HL-60 (cell line): Measurements from ENCODE around the gene SNRPB2.

Experiments used
- DNase-seq, 2 experiments: peaks; one replicate each; pipeline ENCODE4 v3.0.0-alpha.2; 2010 to 2020; ENCODE audit warnings: low read depth in 1 of 2, low spot score in 1 of 2
- H3K27ac ChIP-seq: fragments of 250-450 bp; sonication (Bioruptor Pico); replicated peaks from 2 replicates; pipeline ENCODE4 v1.5.1; 2020; ENCODE audit warnings: mild to moderate bottlenecking, moderate library complexity
- H3K27me3 ChIP-seq: fragments of 250-450 bp; sonication (Bioruptor Pico); 2 replicates; pipeline ENCODE4 v1.5.1; 2021; ENCODE audit warnings: mild to moderate bottlenecking, moderate library complexity; ENCODE audit not compliant: insufficient read depth, poor library complexity, severe bottlenecking
- H3K4me3 ChIP-seq: replicated peaks from 2 replicates; pipeline ENCODE4 v1.5.1; 2011; ENCODE audit warnings: mild to moderate bottlenecking, control low read depth, low read length; ENCODE audit not compliant: insufficient read depth
- CTCF ChIP-seq: IDR thresholded peaks from one replicate; pipeline ENCODE4 v1.5.1; 2011; ENCODE audit warnings: low read length, control low read depth, inconsistent platforms; ENCODE audit not compliant: insufficient read depth
- GABPA ChIP-seq: IDR thresholded peaks from 2 replicates; pipeline ENCODE4 v1.6.1; 2012; ENCODE audit warnings: low read depth
- POLR2AphosphoS5 ChIP-seq: IDR thresholded peaks from 2 replicates; pipeline ENCODE4 v1.6.1; 2012; ENCODE audit warnings: low read depth
- REST ChIP-seq: IDR thresholded peaks from 2 replicates; pipeline ENCODE4 v1.6.1; 2012; ENCODE audit warnings: low read depth; ENCODE audit not compliant: insufficient replicate concordance
- SPI1 ChIP-seq: IDR thresholded peaks from 2 replicates; pipeline ENCODE4 v1.6.1; 2012; ENCODE audit warnings: low read depth, mild to moderate bottlenecking, borderline replicate concordance

The SNRPB2 gene

GRCh38 chr20:16691381-16691780 lies 38.4 kb upstream of the SNRPB2 start:
- TF ChIP-seq REST (no peak), SPI1 (no peak), CTCF (no peak)

GRCh38 chr20:16692009-16692408 lies 37.8 kb upstream of the SNRPB2 start:
- no peak for DNase-seq
- Histone ChIP-seq H3K27ac (no peak overlapping the region), H3K27me3 (peaks cover 3% of the 10 kb centered on the region), H3K4me3 (no peak overlapping the region)
- TF ChIP-seq SPI1 (no peak), POLR2AphosphoS5 (no peak), REST (no peak)

More at GRCh38 chr20:16691381-16691780, 38.4 kb upstream of the SNRPB2 start:
- no peak overlapping the region for H3K4me3 ChIP-seq
- no peak overlapping the region for H3K27ac ChIP-seq
- DNase-seq, result no peak
- peaks cover 3% of the 10 kb centered on the region for H3K27me3 ChIP-seq

- H3K4me3 ChIP-seq, result no peak overlapping the region
- no peak for TF ChIP-seq POLR2AphosphoS5
- TF ChIP-seq CTCF, result no peak
- TF ChIP-seq GABPA, result no peak
- no peak for TF ChIP-seq SPI1
- TF ChIP-seq REST, result no peak
- peaks cover 3% of the 10 kb centered on the region for H3K27me3 ChIP-seq
- H3K27ac ChIP-seq, result no peak overlapping the region
- DNase-seq, result no peak
These were observed 37.4 kb upstream of the SNRPB2 start for GRCh38 chr20:16692442-16692841.

- no peak for TF ChIP-seq SPI1
- TF ChIP-seq POLR2AphosphoS5, result no peak
- TF ChIP-seq GABPA, result no peak
- no peak overlapping the region for H3K27ac ChIP-seq
- no peak for DNase-seq
- H3K27me3 ChIP-seq, result peaks cover 3% of the 10 kb centered on the region
- H3K4me3 ChIP-seq, result no peak overlapping the region
These were observed 36.5 kb upstream of the SNRPB2 start for GRCh38 chr20:16693278-16693677.
